GM19328 (cell line): Measurements from ENCODE around the gene VAV2.

ENCODE experiments used
- ATAC-seq: cut with Tn5 transposase; IDR thresholded peaks from one replicate; pipeline ENCODE4 v1.9.1; 2021; ENCODE audit warnings: mild to moderate bottlenecking, moderate library complexity; ENCODE audit not compliant: unreplicated experiment

VAV2 gene

DNA sequence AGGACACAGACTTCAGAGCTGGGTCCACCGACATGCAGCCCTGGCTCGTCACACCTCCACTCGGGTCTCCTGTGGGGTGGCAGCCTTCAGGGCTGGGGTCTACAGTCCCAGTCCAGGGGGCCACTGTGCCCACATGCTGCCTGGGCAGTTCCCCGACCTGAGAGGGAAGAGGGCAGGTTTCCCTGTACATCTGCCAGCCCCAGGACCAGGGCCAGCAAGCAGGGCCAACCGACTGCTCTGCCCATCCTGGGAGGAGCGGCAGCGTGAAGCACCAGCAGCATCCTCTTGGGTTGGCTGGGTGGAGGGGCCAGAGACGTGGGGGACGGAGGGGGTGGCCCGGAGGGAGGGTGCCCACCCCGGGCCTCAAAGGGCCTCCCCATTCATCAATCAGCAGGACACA, 133.4 kb downstream of the VAV2 start:
- no peak for ATAC-seq

DNA sequence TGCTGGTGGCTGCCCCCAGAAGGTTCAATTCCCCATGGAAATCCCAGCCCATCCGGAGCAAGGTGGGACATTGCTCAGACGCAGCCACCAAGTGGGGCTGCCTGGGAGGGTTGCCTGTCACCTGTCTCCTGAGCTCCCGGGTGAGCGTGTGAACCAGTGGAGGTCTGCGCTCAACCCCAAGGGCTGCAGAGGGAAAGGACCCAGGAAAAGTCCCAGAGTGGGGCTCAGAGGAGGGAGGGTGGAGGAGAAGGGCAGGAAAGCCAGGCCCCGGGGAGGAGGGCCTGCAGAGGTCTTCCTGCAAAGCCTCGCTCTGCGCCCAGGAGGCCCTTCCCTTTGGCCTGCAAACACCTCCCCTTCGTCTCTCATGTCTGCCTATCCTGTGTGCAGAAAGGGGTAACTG, 134.5 kb downstream of the VAV2 start:
- ATAC-seq, result no peak

DNA sequence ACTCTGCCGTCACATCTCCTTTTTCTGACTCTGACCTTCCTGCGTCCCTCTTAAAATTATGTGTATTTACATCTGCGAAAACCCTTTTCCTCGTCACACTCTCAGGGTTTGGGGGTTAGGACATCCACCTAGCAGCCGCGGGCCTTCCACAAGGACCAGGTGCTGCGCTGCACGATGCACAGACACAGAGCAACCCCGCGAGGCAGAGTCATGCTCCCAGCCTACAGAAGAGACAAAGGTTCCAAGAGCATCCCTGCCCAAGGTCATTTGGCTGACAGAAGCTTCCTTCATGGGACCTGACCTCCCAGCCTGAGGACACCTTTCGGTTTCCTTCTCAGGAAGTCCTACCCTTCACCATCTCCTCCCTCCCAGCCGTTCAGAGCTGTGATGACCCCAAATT, 135.3 kb downstream of the VAV2 start:
- ATAC-seq, result no peak

DNA sequence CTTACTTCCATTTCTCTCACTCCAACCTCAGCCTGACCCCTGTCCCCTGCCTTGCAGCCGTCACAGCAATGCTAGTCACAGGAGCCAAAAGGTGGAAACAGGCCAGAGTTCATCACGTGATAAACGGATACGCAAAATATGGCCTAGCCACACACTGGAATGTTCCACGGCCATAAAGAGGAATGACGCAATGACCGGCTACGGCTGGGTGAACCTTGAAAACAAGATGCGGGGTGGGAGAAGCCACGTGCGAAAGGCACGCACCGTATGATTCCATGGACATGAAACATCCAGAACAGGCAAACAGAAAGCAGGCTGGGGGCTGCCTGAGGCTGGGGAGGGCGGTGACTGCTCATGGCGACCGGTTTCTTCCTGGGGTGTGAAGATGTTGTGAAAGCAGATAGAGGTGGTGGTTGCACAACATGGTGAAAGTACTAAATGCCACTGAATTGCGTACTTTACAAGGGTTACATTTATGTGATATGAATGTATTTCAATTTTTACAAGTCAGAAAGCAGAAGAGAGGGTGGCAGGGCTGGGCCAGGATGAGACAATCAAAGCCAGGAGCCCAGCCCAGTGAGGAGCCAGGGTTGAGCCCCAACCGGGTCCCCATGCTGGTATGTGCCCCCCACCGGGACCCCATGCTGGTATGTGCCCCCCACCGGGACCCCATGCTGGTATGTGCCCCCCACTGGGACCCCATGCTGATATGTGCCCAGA, 136.2 kb downstream of the VAV2 start:
- no peak for ATAC-seq

DNA sequence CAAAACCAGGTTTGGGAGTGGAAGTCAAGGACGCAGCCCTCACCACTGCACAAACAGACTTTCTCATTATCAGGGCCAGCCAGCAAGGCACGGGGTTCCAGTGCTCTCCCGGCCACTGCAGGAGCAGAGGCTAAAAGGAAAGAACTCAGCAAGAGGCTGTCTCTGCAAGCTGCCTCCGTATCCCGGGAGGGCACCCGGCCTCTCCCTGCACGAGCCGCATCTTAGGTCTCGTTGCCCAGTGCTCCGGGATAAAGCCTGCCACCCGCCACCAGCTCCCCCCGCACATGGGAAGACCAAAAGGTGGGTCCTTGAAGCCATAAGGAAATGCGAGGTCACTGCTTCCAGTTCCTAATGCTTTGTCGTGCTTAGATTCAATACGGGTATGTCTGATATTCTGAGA, 136.8 kb downstream of the VAV2 start:
- ATAC-seq, result no peak

DNA sequence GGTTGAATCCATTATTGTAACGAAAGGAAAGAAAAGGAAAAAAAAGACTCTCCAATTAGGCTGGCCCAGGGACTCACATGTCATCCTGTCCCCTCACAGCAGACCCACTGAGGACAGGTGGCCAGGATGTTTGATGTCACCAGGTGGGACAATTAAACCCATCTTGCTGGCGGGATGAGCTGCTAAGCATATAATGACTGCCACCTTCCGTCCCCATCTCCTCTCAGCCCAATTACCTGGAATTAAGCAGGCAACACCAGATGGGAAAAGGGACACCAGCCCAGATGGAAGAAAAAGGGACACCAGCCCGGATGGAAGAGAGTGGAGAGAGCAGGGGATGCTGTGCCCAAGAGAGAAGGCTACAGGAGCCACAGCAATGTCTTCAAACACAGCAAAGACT, 137.4 kb downstream of the VAV2 start:
- no peak for ATAC-seq

DNA sequence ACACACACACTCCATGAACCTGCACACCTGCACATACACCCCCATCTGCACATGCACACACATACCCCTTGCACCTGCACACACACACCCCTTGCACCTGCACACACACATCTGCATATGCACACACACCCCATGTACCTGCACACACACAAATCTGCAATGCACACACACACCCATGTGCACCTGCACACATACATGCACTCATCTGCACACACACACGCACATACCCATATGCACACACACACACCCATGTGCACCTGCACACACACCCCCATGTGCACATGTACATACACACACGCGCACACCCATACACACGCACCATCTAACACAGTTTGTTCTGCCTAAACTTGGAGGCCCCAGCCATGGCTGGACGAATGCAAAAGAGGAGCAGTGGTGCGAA, 138.1 kb downstream of the VAV2 start:
- no peak for ATAC-seq

DNA sequence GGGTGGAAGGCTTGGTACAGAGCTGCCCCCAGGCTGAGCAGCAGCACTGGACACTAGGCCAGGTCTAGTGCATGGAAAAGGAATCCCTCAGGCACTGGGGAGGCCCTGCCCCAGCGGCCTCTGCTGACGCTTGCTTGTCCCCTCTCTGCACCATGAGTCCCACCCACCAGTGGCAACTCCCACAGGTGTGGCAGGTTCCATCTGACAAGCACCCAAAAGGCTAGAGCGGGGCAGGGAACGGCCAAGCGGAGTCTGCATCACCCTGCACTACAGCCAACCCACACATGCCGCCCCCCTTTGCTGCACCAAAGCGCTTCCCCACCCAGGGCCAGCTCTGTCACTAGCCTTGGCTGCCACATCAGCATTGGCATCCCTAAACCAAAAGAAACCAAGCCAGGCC, 138.8 kb downstream of the VAV2 start:
- ATAC-seq, result no peak

DNA sequence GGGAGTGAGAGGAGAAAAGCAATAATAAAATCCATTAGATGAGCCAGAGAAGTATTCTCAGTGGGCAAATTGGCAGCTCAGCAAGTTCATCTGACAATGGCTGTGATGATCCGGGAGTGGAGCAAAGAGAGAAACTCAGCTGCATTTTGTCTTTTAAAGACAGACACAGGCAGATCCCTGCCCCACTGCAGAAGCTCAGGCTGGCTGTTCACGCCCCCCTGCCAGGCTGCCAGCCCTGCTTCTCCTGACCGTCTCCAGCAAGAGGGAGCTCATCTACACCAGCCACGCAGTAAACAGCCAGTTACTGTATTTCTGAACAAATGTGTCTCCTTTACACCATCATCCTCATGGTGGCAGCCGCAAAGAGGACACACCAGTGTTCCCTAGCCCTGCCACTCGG, 139.7 kb downstream of the VAV2 start:
- ATAC-seq, result no peak

DNA sequence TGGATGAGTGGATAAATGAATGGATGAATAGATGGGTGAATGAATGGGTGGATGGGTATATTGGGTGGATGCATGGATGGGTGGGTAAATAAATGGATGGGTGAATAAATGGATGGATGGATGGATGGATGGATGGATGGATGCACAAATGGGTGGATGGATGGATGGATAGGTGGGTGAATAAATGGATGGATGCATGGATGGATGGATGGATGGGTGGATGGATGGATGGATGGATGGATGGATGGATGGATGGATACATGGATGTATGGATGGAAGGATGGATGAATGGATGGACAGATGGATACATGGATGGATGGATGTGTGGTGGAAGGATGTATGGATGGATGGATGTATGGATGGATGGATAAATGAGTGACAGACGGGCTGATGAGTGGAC, 140.4 kb downstream of the VAV2 start:
- no peak for ATAC-seq

DNA sequence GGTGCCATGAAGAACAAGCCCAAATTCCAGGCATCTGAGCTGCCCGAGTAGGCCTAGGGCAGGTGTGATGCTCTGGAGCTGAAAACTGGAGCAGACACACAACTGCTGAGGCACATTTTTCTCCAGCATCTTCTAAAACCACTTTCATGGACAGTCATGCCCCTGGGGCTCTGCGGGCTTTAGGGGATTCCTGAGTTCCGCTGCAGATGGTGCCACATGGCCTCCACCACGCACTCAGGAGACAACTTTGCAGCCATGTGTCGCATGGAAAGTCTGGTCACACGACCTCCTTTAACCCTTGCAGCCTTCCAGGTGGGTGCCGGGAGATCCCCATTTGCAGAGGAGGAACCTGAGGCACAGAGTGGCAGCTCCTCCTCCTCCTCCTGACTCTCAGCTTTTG, 141.2 kb downstream of the VAV2 start:
- no peak for ATAC-seq

DNA sequence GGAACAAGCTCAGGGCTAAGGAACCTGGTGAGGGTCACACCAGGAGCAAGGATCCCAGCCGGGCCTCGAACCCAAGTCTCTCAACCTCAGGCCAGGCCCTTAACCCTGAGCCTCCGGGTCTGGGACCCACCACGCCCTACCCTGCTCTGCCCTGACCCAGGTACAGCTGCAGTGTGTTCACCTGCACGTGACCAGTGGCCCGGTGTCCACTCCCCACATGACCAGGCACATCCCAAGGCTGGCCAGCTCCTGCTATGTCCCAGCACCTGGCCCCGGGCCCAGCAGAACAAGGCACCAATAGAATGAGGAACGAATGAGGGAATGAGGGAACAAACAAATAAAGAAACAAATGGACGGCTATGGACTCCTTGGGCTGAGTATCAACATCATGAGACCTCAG, 142.0 kb downstream of the VAV2 start:
- no peak for ATAC-seq

DNA sequence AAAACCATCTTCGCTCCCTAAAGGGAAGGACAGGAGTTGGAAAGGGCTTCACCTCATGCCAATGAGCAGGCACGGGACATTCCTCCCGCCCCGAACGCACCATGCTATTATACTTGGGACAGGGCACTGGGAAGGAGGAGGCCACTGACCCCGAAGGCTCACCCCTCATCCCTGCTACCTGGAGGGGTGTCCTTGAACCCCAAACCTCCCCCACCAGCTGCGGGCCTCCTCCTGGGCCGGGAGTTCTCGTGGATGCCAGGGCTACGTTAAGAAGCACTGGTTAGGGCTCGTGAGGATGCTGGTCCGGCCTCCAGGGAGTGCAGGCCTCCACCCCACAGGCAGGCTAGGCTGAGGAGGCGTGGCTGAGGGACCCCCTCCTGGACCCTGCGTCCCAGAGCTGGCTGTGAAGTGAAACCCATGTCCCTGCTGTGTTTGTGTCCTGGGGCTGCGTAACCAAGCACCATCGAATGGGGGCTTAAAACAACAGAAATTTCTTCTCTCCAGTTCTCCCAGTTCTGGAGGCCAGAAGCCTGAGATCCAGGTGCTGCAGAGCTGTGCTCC, 142.9 kb downstream of the VAV2 start:
- ATAC-seq, result no peak

DNA sequence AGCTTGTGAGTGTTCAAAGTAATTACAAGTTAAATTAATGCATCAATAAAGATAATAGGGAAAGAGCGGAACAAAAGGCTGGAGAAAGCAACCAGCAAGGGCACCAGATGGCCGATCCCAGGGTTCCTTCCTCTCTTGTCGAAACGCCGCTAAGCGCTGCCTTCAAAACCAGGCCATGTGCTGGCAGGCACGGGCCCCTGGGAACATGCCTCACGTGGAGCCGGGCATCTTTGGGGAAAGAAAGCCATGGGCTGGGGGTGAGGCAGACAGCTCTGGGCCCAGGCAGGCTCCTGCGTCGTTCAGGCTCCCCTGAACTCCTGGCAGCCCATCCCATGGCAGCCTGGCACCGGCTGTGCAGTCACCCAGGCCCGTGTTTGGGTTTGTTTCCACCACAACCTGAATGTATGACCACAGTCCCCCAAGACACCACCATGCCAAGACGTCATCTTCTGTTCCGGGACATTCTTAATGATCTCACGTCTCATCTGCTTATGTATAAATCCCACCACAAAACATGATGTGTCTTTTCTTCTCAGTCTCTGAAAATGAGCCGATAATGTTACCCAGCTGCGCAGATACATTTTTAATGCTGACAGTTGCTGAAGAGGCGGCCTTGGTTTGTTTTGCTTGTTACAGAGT, 143.5 kb downstream of the VAV2 start:
- no peak for ATAC-seq

DNA sequence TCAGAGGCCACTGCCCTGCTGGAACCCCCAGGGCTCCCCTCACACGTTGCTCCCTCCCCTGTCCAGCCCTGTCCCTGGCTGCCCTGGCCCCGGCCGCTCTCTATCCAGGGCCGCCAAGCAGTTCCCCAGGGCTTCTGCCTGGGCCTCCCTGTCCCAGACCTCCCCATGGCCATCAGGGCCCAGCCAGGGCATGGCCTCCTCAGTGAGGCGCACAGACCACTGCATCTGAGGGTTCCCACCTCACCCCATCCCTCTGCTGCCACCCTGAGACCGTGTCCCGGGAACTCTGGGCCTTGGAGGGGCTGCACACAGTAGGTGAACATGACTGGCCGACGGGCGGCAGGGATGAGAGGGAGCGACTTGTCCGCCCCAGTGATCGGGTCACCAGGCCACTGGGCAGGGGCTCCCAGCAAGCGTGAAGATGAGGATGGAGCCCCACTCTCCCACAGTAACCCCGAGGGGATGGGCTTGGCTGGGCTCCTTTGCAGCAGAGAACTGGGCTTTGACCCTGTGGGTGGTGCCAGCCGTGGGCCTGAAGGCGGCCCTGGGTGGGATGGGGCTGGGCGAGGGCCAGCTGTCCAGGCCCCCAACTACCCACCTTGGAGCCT, 145.5 kb downstream of the VAV2 start:
- no peak for ATAC-seq

DNA sequence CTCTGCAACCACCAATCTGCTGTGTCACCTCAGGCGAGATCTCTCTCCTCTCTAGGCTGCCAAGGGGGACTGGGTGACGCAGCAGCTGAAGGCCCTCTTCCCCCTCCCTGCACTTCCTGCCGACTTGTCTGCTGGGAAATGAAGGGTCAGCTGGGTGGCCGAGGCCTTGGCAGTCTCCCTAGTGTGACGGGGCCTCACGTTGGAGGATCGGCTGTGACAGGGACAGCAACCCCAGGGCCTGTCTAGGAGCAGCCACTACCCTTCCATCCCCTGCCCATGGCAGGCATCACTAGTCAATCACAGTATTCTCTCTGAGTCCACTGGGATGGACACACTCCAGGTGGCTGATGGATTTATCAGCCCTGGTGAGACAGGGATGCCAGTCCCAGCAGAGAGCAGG, 146.7 kb downstream of the VAV2 start:
- no peak for ATAC-seq

DNA sequence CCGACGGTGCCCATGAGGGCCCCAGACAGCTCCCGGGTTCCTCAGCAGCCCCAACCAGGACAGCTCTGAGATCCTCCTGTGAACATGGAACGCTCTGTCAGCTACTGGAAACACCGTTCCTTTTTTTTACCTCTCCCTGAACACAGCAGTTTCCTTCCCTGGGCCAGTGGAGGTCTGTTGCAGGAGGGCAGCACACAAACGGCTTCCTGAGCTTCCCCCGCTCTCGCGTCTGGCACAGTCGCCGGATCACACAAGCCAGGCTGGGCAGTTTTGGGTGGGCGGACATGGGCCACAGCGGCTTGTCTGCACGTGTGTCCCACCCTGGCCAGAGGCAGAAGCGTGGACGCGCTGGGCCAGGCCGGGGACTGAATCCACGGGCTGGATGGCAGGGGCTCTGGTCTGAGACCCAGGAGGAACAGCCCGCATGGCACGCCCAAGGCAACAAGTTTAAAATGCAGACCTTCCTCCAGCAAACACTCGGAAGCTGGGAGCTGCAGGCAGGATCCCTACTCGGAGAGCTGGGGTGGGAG, 147.2 kb downstream of the VAV2 start:
- ATAC-seq, result no peak

DNA sequence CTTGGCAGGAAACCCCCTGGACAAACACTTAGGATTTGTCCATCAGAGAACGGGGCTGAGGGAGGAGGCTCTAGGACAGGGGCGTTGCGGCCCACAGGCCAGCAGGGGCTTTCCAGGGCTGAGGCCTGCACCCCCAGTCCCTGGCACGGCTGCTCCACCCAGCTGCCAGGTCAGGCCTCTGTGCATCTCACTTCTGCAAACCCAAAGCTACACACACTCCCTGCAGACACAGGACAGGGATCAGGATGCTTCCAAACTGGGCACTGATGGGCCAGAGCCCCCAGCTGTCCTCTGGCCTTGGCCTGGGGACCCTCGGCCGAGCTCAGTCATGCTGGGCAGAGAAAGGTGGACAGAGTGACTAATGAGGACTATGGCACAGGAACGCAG, 147.7 kb downstream of the VAV2 start:
- no peak for ATAC-seq

DNA sequence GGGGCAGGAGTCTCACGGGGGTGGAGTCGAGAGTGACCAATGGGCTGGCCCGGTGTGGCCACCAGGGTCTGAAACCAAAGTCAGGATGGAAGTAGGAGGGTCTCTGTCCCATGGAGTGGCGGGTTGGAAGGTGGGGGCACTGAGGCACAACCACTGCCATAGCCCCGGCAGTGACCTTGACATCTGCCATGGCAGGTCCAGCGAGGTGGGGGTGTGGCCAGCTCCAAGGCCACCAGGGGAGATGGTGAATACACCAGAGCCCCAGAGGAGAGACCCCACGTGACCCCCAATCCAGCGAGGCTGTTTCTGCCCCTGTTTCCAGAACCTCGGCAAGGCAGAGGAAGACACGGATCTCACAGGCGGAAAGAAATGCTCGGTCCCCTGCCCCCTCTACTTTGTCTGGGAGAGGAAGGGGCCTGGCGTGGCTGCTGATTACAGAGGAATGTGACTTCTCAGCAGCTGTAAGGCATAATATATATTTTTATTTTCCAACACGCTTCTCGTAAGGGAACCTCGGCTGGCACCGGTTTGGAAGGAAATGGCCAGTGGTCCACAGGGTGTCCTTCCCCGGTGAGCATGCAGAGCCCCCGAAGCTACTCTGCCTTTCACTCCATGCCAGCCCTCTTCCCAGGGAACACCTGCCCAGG, 148.2 kb downstream of the VAV2 start:
- ATAC-seq, result no peak

DNA sequence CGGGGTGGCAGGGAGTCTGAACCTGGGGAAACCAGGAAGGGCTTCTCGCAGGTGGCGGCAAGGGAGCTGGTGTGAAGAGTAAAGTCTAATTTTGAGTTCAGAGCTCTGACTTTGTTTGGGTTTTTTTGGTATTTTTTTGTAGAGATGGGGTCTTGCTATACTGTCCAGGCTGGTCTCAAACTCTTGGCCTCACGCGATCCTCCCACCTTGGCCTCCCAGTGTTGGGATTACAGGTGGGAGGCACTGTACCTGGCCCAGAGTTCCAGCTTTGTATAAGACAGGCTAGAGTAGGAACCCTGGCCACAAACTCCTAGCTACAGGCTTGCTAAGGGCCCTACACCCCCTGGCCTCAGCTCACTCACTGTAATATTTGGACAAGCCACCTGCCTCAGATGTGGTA, 148.9 kb downstream of the VAV2 start:
- no peak for ATAC-seq

DNA sequence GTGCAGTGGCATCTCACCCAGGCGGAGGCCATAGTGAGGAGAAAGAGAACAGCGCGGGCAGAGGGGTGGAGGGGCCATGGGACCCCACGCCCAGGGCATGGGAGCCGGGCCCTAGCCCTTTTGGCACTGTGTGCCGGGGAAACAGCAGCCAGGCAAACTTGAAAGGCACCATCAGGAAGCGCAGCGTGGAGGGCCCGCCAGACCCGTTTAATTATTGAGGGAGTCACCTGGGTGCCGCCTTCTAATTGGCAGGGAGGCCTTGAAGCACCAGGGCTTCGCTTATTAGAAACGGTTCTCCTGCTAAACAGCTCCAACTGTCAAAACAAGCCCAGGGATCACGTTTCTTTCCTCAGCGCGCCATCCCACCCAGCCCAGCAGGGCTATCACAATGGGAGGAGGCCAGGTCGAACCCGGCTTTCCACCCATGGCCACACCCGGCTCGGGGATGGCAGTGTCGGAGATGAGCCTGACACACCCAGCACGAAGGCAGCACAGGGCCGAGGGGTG, 149.3 kb downstream of the VAV2 start:
- no peak for ATAC-seq
